Mesenchymal stem cell (in vitro differentiated cells and primary cell): Measurements from ENCODE around the gene SLC35F3.

Experiments used
- DNase-seq: peaks from one replicate; pipeline ENCODE4 v3.0.0-alpha.2; 2013
- H2AFZ ChIP-seq: one replicate; pipeline ENCODE4 v1.6.1; 2013; ENCODE audit warnings: low read depth, mild to moderate bottlenecking, control low read depth, inconsistent platforms, low read length, moderate library complexity
- H2AK5ac ChIP-seq: 2 replicates; pipeline ENCODE4 v1.6.1; 2013; ENCODE audit warnings: low read length, moderate library complexity, mild to moderate bottlenecking, inconsistent platforms; ENCODE audit not compliant: severe bottlenecking
- H2BK120ac ChIP-seq: one replicate; pipeline ENCODE4 v1.6.1; 2013; ENCODE audit warnings: low read depth, mild to moderate bottlenecking, inconsistent platforms, low read length, moderate library complexity
- H2BK12ac ChIP-seq, 2 experiments: one replicate each; pipeline ENCODE4 v1.6.1; 2013; ENCODE audit warnings: inconsistent platforms in 2 of 2, low read length in 2 of 2, mild to moderate bottlenecking in 2 of 2, moderate library complexity in 2 of 2, control low read depth in 1 of 2
- H2BK15ac ChIP-seq: one replicate; pipeline ENCODE4 v1.6.1; 2013; ENCODE audit warnings: mild to moderate bottlenecking, low read depth, inconsistent platforms; ENCODE audit not compliant: poor library complexity, severe bottlenecking
- H2BK5ac ChIP-seq: 2 replicates; pipeline ENCODE4 v1.6.1; 2013; ENCODE audit warnings: low read depth, mild to moderate bottlenecking, low read length, control low read depth, inconsistent platforms; ENCODE audit not compliant: poor library complexity, severe bottlenecking
- H3K14ac ChIP-seq, 2 experiments: one replicate each; pipeline ENCODE4 v1.6.1; 2013; ENCODE audit warnings: inconsistent platforms in 2 of 2, low read length in 2 of 2, control low read depth in 1 of 2, mild to moderate bottlenecking in 1 of 2, moderate library complexity in 1 of 2
- H3K18ac ChIP-seq, 2 experiments: one replicate each; pipeline ENCODE4 v1.6.1; 2013; ENCODE audit warnings: inconsistent platforms in 2 of 2, low read length in 2 of 2, control low read depth in 1 of 2, low read depth in 1 of 2, mild to moderate bottlenecking in 1 of 2
- H3K23ac ChIP-seq, 2 experiments: one replicate each; pipeline ENCODE4 v1.6.1; 2013; ENCODE audit warnings: inconsistent platforms in 2 of 2, low read length in 2 of 2, mild to moderate bottlenecking in 2 of 2, moderate library complexity in 2 of 2, control low read depth in 1 of 2
- H3K27ac ChIP-seq: 2 replicates; pipeline ENCODE4 v1.5.1; 2013; ENCODE audit warnings: mild to moderate bottlenecking, moderate library complexity, low read length, control low read depth, inconsistent platforms; ENCODE audit not compliant: poor library complexity, severe bottlenecking
- H3K27me3 ChIP-seq, 2 experiments: 2 replicates each; pipeline versions ENCODE4 v1.6.1 to v1.7.0; 2013; ENCODE audit warnings: low read length in 2 of 2, mild to moderate bottlenecking in 2 of 2, moderate library complexity in 2 of 2, control low read depth in 1 of 2, inconsistent platforms in 1 of 2; ENCODE audit not compliant: control insufficient read depth in 1 of 2, insufficient read depth in 1 of 2
- H3K36me3 ChIP-seq, 2 experiments: 2 replicates each; pipeline versions ENCODE4 v1.6.1 to v1.7.0; 2013; ENCODE audit warnings: low read length in 2 of 2, control low read depth in 1 of 2, inconsistent platforms in 1 of 2, low read depth in 1 of 2, mild to moderate bottlenecking in 1 of 2; ENCODE audit not compliant: insufficient read depth in 2 of 2, control insufficient read depth in 1 of 2
- H3K4ac ChIP-seq, 2 experiments: one replicate each; pipeline ENCODE4 v1.6.1; 2013; ENCODE audit warnings: inconsistent platforms in 2 of 2, low read length in 2 of 2, mild to moderate bottlenecking in 2 of 2, moderate library complexity in 2 of 2, control low read depth in 1 of 2, low read depth in 1 of 2
- H3K4me1 ChIP-seq: 2 replicates; pipeline ENCODE4 v1.6.1; 2013; ENCODE audit warnings: low read depth, low read length, control low read depth; ENCODE audit not compliant: control insufficient read depth, insufficient read depth
- H3K4me2 ChIP-seq: 2 replicates; pipeline ENCODE4 v1.6.1; 2013; ENCODE audit warnings: low read length, mild to moderate bottlenecking, inconsistent platforms; ENCODE audit not compliant: poor library complexity, severe bottlenecking
- H3K4me3 ChIP-seq, 2 experiments: 2 replicates each; pipeline versions ENCODE4 v1.5.1 to v1.7.0; 2013; ENCODE audit warnings: low read length in 2 of 2, mild to moderate bottlenecking in 2 of 2, control low read depth in 1 of 2, low read depth in 1 of 2; ENCODE audit not compliant: insufficient read depth in 1 of 2
- H3K79me1 ChIP-seq: replicated peaks from 2 replicates; pipeline ENCODE4 v1.6.1; 2013; ENCODE audit warnings: mild to moderate bottlenecking, control low read depth, low read length, inconsistent platforms; ENCODE audit not compliant: poor library complexity, severe bottlenecking
- H3K9ac ChIP-seq: 2 replicates; pipeline ENCODE4 v1.7.0; 2013; ENCODE audit warnings: mild to moderate bottlenecking, low read length, moderate library complexity
- H3K9me3 ChIP-seq: 2 replicates; pipeline ENCODE4 v1.7.0; 2013; ENCODE audit warnings: mild to moderate bottlenecking, low read length; ENCODE audit not compliant: control insufficient read depth
- H4K8ac ChIP-seq: one replicate; pipeline ENCODE4 v1.6.1; 2013; ENCODE audit warnings: inconsistent platforms, mild to moderate bottlenecking, low read length, moderate library complexity
- H4K91ac ChIP-seq: one replicate; pipeline ENCODE4 v1.6.1; 2013; ENCODE audit warnings: mild to moderate bottlenecking, low read length, inconsistent platforms
- WGBS: methylation state at CpG from one replicate; pipeline ENCODE4 v1.1.7; 2013; ENCODE audit warnings: mixed read lengths; 5-methylcytosine and 5-hydroxymethylcytosine counted together

The SLC35F3 gene

GRCh38 chr1:234239515-234239914 is 335.0 kb downstream of the SLC35F3 start:
- no peak overlapping the region for H2BK12ac ChIP-seq
- H3K4me1 ChIP-seq, result no peaks in the 10 kb centered on the region
- H3K18ac ChIP-seq, result no peak overlapping the region
- WGBS, result 76% methylated on average over 2 of the region's 2 CpGs
- H4K91ac ChIP-seq, result no peak overlapping the region
- no peaks in the 10 kb centered on the region for H3K79me1 ChIP-seq
- H3K4me2 ChIP-seq, result no peak overlapping the region
- no peak overlapping the region for H2AK5ac ChIP-seq
- H4K8ac ChIP-seq, result no peak overlapping the region
- no peak overlapping the region for H3K4me3 ChIP-seq
- no peak overlapping the region for H2BK120ac ChIP-seq
- H3K27me3 ChIP-seq, result peaks cover 0 to 17% of the 10 kb centered on the region in 2 experiments
- no peak overlapping the region for H2BK5ac ChIP-seq
- no peak overlapping the region for H3K4ac ChIP-seq
- no peak overlapping the region for H3K27ac ChIP-seq
- no peak overlapping the region for H3K14ac ChIP-seq
- H3K9ac ChIP-seq, result no peak overlapping the region
- H3K36me3 ChIP-seq, result no peaks in the 10 kb centered on the region
- DNase-seq, result no peak
- H3K9me3 ChIP-seq, result no peaks in the 10 kb centered on the region
- no peak overlapping the region for H2AFZ ChIP-seq
- no peak overlapping the region for H2BK15ac ChIP-seq
- H3K23ac ChIP-seq, result no peak overlapping the region

- no peak overlapping the region for H3K27ac ChIP-seq
Observed at GRCh38 chr1:234239936-234240335, 335.5 kb downstream of the SLC35F3 start.

GRCh38 chr1:234240680-234241079 is 336.2 kb downstream of the SLC35F3 start:
- no peak overlapping the region for H4K8ac ChIP-seq
- no peak overlapping the region for H2AK5ac ChIP-seq
- no peak overlapping the region for H2BK15ac ChIP-seq
- H3K4me3 ChIP-seq, result no peak overlapping the region
- DNase-seq, result no peak
- no peak overlapping the region for H4K91ac ChIP-seq
- no peak overlapping the region for H3K4ac ChIP-seq
- no peaks in the 10 kb centered on the region for H3K79me1 ChIP-seq
- no peaks in the 10 kb centered on the region for H3K9me3 ChIP-seq
- no peak overlapping the region for H3K23ac ChIP-seq
- H3K4me1 ChIP-seq, result no peaks in the 10 kb centered on the region
- H3K36me3 ChIP-seq, result no peaks in the 10 kb centered on the region
- no peak overlapping the region for H3K18ac ChIP-seq
- H3K27me3 ChIP-seq, result peaks cover 0 to 6% of the 10 kb centered on the region in 2 experiments
- no peak overlapping the region for H3K4me2 ChIP-seq
- H2BK12ac ChIP-seq, result no peak overlapping the region
- H3K14ac ChIP-seq, result no peak overlapping the region
- no peak overlapping the region for H2BK5ac ChIP-seq
- H3K9ac ChIP-seq, result no peak overlapping the region
- no peak overlapping the region for H2AFZ ChIP-seq
- no peak overlapping the region for H2BK120ac ChIP-seq
- no peak overlapping the region for H3K27ac ChIP-seq

More at GRCh38 chr1:234239936-234240335, 335.5 kb downstream of the SLC35F3 start:
- no peak overlapping the region for H2AFZ ChIP-seq
- H3K9me3 ChIP-seq, result no peaks in the 10 kb centered on the region
- H4K91ac ChIP-seq, result no peak overlapping the region
- H3K9ac ChIP-seq, result no peak overlapping the region
- no peak overlapping the region for H3K18ac ChIP-seq
- no peak overlapping the region for H2BK12ac ChIP-seq
- H3K4me2 ChIP-seq, result no peak overlapping the region
- no peak overlapping the region for H3K14ac ChIP-seq
- no peak overlapping the region for H4K8ac ChIP-seq
- no peak overlapping the region for H2BK15ac ChIP-seq
- no peak overlapping the region for H3K4me3 ChIP-seq
- no peak overlapping the region for H3K23ac ChIP-seq
- WGBS, result 82% methylated on average over 6 of the region's 9 CpGs
- DNase-seq, result no peak
- H3K4me1 ChIP-seq, result no peaks in the 10 kb centered on the region
- H2BK5ac ChIP-seq, result no peak overlapping the region
- no peak overlapping the region for H2BK120ac ChIP-seq
- no peaks in the 10 kb centered on the region for H3K79me1 ChIP-seq
- no peak overlapping the region for H2AK5ac ChIP-seq
- no peaks in the 10 kb centered on the region for H3K36me3 ChIP-seq
- H3K4ac ChIP-seq, result no peak overlapping the region
- peaks cover 0 to 12% of the 10 kb centered on the region in 2 experiments for H3K27me3 ChIP-seq

- Histone ChIP-seq H3K4me2 (no peak overlapping the region), H2BK5ac (no peak overlapping the region), H3K27me3 (no peaks in the 10 kb centered on the region), H2BK120ac (no peak overlapping the region), H4K91ac (no peak overlapping the region), H2AFZ (no peak overlapping the region), H3K4ac (no peak overlapping the region), H3K27ac (no peak overlapping the region), H3K14ac (no peak overlapping the region), H2BK15ac (no peak overlapping the region), H2BK12ac (no peak overlapping the region), H3K18ac (no peak overlapping the region), H2AK5ac (no peak overlapping the region), H3K9me3 (no peaks in the 10 kb centered on the region), H4K8ac (no peak overlapping the region), H3K36me3 (no peaks in the 10 kb centered on the region), H3K23ac (no peak overlapping the region), H3K79me1 (no peaks in the 10 kb centered on the region), H3K4me1 (no peaks in the 10 kb centered on the region), H3K9ac (no peak overlapping the region), H3K4me3 (no peak overlapping the region)
- no peak for DNase-seq
- WGBS, result 87% methylated on average over 5 of the region's 5 CpGs
Observed at GRCh38 chr1:234241941-234242490, 337.5 kb downstream of the SLC35F3 start.
